ENCODE measurements around the gene COL10A1.

DNA sequence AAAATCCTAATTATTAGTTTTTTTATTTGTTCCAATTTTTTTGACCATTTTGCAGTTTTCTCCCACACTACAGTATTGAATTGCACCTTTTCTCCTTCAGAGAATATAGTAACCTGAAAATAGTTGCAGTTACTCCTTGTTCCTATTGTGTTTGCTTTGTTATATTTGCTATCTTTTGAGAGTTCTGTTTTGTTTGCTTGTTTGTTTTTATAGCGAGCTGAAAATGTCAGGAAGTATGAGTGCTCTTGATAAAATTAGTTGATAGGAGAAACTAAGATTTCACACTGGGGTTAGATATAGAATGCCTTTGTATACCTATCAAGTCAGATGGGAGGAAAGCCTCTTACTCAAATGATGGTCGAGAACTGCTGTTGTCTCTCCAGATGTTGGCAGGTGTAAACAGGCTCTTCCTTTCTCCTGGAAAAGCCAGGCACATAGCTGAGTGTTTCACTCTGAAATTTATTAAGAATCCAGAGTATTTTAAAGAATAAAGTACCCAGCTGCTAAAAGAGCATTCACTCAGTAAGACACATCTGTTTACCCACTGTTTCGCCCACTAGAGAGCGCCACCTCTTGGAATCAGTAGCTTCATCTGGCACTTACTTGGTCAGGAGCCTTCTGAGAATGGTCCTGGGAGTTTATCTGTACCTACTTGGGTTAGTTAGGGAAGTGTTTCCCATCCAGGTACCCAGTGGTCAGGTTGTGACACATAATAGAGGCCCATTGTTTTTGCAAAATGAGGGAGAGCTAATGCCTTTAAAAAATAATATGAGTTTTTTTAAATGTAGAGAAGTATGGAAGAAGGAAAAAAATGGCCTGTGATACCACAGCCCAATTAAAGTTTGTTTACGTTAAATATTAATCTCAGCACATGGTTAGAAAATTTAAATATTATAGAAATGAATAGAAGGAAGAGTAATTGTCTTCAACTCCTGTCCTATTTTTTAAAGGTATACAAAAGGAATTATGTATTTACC lies 14.1 kb downstream of the COL10A1 start:
- TF ChIP-seq, protein P1, sequence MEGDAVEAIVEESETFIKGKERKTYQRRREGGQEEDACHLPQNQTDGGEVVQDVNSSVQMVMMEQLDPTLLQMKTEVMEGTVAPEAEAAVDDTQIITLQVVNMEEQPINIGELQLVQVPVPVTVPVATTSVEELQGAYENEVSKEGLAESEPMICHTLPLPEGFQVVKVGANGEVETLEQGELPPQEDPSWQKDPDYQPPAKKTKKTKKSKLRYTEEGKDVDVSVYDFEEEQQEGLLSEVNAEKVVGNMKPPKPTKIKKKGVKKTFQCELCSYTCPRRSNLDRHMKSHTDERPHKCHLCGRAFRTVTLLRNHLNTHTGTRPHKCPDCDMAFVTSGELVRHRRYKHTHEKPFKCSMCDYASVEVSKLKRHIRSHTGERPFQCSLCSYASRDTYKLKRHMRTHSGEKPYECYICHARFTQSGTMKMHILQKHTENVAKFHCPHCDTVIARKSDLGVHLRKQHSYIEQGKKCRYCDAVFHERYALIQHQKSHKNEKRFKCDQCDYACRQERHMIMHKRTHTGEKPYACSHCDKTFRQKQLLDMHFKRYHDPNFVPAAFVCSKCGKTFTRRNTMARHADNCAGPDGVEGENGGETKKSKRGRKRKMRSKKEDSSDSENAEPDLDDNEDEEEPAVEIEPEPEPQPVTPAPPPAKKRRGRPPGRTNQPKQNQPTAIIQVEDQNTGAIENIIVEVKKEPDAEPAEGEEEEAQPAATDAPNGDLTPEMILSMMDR (IDR thresholded peaks at IDR 0.05) = no peak
- TF ChIP-seq POLR2A (IDR thresholded peaks at IDR 0.05) = no peak
